ENCODE results near the gene TLCD3A. TPM values are rescaled to one million over a fixed set of nuclear protein-coding genes. Genes with fewer than 3 reads are reported as not detected.

Gene TLCD3A
- total RNA-seq, 4 donors from 2014 or later: 2.8 to 13.6 (median 7.1) TPM

DNA sequence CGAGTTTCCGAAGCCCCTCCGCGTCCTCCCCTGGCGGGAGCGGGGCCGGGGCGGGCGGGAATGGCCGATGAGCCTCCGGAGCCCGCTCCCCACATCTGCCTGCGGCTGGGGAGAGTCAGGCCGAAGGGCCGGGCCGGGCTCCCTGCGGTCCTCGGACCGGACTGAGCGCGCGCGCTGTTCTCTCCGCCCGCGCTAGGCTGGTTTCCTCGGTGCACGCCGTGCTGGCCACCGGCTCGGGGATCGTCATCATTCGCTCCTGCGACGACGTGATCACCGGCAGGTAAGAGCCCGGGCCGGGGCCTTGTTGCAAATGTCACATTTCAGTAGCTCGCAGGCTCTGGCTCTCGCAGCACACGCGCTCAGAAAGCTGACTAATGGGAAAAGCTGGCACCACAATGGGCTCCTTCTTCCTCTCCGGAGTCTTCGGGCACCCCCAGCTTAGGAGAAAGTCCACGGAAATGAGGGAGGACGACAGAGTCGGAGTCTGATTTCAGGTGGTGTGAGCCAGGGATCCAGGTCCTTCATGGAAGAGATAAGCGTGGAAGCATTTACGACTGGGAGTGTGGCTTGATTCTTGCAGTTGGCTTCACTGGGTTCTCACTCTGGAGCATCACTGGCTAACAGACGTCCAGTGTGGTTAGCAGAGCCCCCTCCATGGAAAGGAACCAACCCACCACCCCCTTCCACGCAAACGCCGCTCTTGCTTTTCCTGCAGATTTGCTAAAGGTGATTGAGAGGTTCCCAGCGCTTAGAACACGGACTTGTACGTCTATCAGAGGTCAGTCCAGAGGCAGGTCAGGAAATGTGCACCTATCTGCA, 715 bp downstream of the TLCD3A start:
- WGBS, 2 donors (ENCODE audit: low coverage in 1 of 2): 25% methylated on average over 4 to 11 of the region's 57 CpGs
- Histone ChIP-seq H3K9me3 (no peaks in the 10 kb centered on the region), H3K4me3 (peak overlapping the region; percentile 73 to 91), H3K27ac (peak overlapping the region; percentile 19 to 92 (median 89)), H3K27me3 (no peaks in the 10 kb centered on the region), H3K36me3 (peaks cover 0 to 9% of the 10 kb centered on the region in 2 donors), H3K4me1 (peaks cover 0 to 24% (median 7%) of the 10 kb centered on the region in 3 donors)
- TF ChIP-seq POLR2A (IDR thresholded peaks at IDR 0.05) (no peak), POLR2AphosphoS5 (IDR thresholded peaks at IDR 0.05) (no peak), EP300 (IDR thresholded peaks at IDR 0.05) (no peak)
- TF ChIP-seq, protein P1, sequence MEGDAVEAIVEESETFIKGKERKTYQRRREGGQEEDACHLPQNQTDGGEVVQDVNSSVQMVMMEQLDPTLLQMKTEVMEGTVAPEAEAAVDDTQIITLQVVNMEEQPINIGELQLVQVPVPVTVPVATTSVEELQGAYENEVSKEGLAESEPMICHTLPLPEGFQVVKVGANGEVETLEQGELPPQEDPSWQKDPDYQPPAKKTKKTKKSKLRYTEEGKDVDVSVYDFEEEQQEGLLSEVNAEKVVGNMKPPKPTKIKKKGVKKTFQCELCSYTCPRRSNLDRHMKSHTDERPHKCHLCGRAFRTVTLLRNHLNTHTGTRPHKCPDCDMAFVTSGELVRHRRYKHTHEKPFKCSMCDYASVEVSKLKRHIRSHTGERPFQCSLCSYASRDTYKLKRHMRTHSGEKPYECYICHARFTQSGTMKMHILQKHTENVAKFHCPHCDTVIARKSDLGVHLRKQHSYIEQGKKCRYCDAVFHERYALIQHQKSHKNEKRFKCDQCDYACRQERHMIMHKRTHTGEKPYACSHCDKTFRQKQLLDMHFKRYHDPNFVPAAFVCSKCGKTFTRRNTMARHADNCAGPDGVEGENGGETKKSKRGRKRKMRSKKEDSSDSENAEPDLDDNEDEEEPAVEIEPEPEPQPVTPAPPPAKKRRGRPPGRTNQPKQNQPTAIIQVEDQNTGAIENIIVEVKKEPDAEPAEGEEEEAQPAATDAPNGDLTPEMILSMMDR (IDR thresholded peaks at IDR 0.05): no peak
- ATAC-seq: peak; percentile 57

DNA sequence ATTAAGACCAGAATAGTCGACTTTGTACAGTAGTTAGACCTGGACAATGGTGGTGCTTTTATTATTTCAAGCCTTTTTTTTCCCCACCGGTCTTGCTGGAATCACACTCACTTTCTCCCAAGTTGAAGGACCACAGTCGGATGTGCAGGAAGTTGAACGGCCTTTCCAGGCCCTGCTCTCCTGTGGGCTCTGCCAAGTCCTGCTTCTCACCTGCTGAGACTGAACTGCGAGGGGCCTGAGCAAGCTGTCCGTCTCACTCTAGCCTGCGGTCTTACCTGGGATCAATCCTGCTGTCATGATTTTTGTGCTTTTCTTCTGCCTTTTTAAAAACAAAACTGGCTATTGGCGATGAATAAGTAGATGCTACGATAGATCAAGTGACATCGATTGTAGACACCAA, 1.3 kb downstream of the TLCD3A start:
- H3K4me1 ChIP-seq: peaks cover 0 to 24% (median 7%) of the 10 kb centered on the region in 3 donors
- TF ChIP-seq EP300 (IDR thresholded peaks at IDR 0.05) (no peak), POLR2AphosphoS5 (IDR thresholded peaks at IDR 0.05) (no peak), POLR2A (IDR thresholded peaks at IDR 0.05) (no peak)
- TF ChIP-seq, protein P1 (IDR thresholded peaks at IDR 0.05): no peak
- peaks cover 0 to 15% of the 10 kb centered on the region in 2 donors for H3K36me3 ChIP-seq
- no peak overlapping the region for H3K27ac ChIP-seq
- H3K27me3 ChIP-seq: no peaks in the 10 kb centered on the region
- ATAC-seq: no peak
- H3K9me3 ChIP-seq: no peaks in the 10 kb centered on the region
- 72 to 85% methylated on average over 9 to 10 of the region's 10 CpGs for WGBS, 2 donors (ENCODE audit: low coverage in 1 of 2)
- peak overlapping the region in 1 of 2 donors; percentile 91 for H3K4me3 ChIP-seq

DNA sequence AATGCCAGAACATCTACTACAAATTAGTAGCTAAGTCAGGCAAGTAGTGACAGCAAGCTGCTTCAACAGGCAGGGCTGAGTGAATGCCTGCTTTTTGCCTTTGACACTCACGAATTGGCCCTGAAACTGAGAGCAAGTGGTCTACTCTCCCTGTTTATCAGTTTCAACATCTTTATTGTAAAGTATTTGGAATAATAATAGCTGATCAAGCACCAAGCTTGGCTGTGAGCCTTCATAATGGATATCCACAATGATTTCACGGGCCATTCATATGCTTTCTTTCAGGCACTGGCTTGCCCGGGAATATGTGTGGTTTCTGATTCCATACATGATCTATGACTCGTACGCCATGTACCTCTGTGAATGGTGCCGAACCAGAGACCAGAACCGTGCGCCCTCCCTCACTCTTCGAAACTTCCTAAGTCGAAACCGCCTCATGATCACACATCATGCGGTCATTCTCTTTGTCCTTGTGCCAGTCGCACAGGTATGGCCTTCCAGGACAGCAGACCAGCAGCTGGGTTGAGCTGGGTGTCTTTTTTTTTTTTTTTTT, 5.2 kb downstream of the TLCD3A start:
- ATAC-seq: no peak
- TF ChIP-seq, protein P1 (IDR thresholded peaks at IDR 0.05): no peak
- TF ChIP-seq EP300 (IDR thresholded peaks at IDR 0.05) (no peak), POLR2A (IDR thresholded peaks at IDR 0.05) (no peak), POLR2AphosphoS5 (IDR thresholded peaks at IDR 0.05) (no peak)
- 81 to 91% methylated on average over 10 to 13 of the region's 13 CpGs for WGBS, 2 donors (ENCODE audit: low coverage in 1 of 2)
- Histone ChIP-seq H3K27ac (no peak overlapping the region), H3K27me3 (no peaks in the 10 kb centered on the region), H3K4me1 (peaks cover 0 to 11% (median 7%) of the 10 kb centered on the region in 3 donors), H3K9me3 (no peaks in the 10 kb centered on the region), H3K36me3 (peaks cover 0 to 54% of the 10 kb centered on the region in 2 donors), H3K4me3 (no peak overlapping the region)

DNA sequence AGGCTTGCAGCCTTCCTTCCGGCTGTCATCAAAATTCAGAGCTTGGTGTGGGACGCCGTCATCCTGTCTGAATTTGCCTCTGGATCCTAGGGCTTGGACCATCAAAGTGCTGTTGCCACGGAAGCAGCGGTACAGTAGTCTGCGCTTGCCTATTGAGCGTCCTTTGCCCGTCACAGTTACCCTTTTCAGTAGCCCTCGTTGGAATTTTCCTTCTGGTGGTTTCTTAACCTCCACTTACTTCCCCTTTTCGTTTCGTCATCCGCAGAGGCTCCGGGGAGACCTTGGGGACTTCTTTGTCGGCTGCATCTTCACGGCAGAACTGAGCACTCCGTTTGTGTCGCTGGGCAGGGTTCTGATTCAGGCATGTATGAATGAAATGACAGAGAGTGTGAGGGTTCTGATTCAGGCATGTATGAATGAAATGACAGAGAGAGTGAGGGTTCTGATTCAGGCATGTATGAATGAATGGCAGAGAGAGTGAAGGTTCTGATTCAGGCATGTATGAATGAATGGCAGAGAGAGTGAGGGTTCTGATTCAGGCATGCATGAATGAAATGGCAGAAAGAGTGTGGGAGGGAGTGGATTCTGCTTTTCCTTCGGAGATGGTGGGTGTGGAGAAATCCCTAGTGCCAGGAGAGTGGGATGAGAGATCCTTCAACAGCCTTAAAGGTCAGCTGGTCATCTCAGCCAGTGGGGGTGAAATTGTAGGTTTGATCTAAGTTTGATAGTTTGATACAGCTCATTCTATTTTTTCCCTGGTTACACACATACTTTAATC, 8.0 kb downstream of the TLCD3A start:
- Histone ChIP-seq H3K27me3 (no peaks in the 10 kb centered on the region), H3K9me3 (no peaks in the 10 kb centered on the region), H3K27ac (no peak overlapping the region), H3K4me1 (no peaks in the 10 kb centered on the region), H3K4me3 (no peak overlapping the region), H3K36me3 (peaks cover 0 to 82% of the 10 kb centered on the region in 2 donors)
- peak; percentile 31 for ATAC-seq
- 75 to 79% methylated on average over 4 to 16 of the region's 18 CpGs for WGBS, 2 donors (ENCODE audit: low coverage in 1 of 2)
- no peak for TF ChIP-seq POLR2AphosphoS5 (IDR thresholded peaks at IDR 0.05)
- TF ChIP-seq, protein P1 (IDR thresholded peaks at IDR 0.05): no peak
- no peak for TF ChIP-seq POLR2A (IDR thresholded peaks at IDR 0.05)
- no peak for TF ChIP-seq EP300 (IDR thresholded peaks at IDR 0.05)

Measured in gastroesophageal sphincter (tissue), 4 donors.